GM12865 (cell line): Measurements from ENCODE around the gene PIEZO2.

Experiments used
- DNase-seq: peaks from one replicate; pipeline ENCODE4 v3.0.0; 2010; ENCODE audit warnings: low read depth
- H3K4me3 ChIP-seq: 2 replicates; pipeline ENCODE4 v1.5.1; 2011; ENCODE audit warnings: mild to moderate bottlenecking, low read depth, low read length, control low read depth
- CTCF ChIP-seq: IDR thresholded peaks from 2 replicates; pipeline ENCODE4 v1.5.1; 2011; ENCODE audit warnings: low read length, control low read depth, low read depth, inconsistent platforms; ENCODE audit not compliant: insufficient read depth; ENCODE audit errors: missing control alignments

PIEZO2 gene

GRCh38 chr18:11002277-11002676 is 147.1 kb downstream of the PIEZO2 start:
- H3K4me3 ChIP-seq = no peak overlapping the region
- TF ChIP-seq CTCF = no peak

GRCh38 chr18:11000071-11000470 is 149.3 kb downstream of the PIEZO2 start:
- TF ChIP-seq CTCF = no peak
- DNase-seq = no peak
- H3K4me3 ChIP-seq = no peak overlapping the region

More at GRCh38 chr18:11002277-11002676, 147.1 kb downstream of the PIEZO2 start:
- DNase-seq = no peak

- H3K4me3 ChIP-seq = no peak overlapping the region
- TF ChIP-seq CTCF = no peak
- DNase-seq = no peak
Observed at GRCh38 chr18:10997885-10998284, 151.5 kb downstream of the PIEZO2 start.

GRCh38 chr18:10995550-10995949 is 153.8 kb downstream of the PIEZO2 start:
- no peak overlapping the region for H3K4me3 ChIP-seq
- DNase-seq = no peak
- no peak for TF ChIP-seq CTCF

GRCh38 chr18:10989486-10989885 is 159.9 kb downstream of the PIEZO2 start:
- no peak overlapping the region for H3K4me3 ChIP-seq
- DNase-seq = no peak
- no peak for TF ChIP-seq CTCF

- no peak overlapping the region for H3K4me3 ChIP-seq
- DNase-seq = no peak
- no peak for TF ChIP-seq CTCF
Observed at GRCh38 chr18:10985689-10986088, 163.7 kb downstream of the PIEZO2 start.

GRCh38 chr18:10979411-10979810 is 170.0 kb downstream of the PIEZO2 start:
- no peak overlapping the region for H3K4me3 ChIP-seq
- TF ChIP-seq CTCF = no peak
- DNase-seq = no peak
